GM12864 (cell line): ENCODE data around the gene MIS18BP1.

ENCODE experiments used
- DNase-seq: peaks from one replicate; pipeline ENCODE4 v3.0.0-alpha.2; 2011; ENCODE audit warnings: low read depth
- H3K4me3 ChIP-seq: 2 replicates; pipeline ENCODE4 v1.5.1; 2011; ENCODE audit warnings: mild to moderate bottlenecking, low read depth, low read length, control low read depth
- CTCF ChIP-seq: IDR thresholded peaks from 2 replicates; pipeline ENCODE4 v1.5.1; 2011; ENCODE audit warnings: low read depth, mild to moderate bottlenecking, moderate library complexity, low read length, control low read depth, inconsistent platforms; ENCODE audit errors: missing control alignments

MIS18BP1 gene

GRCh38 chr14:45194964-45195363 is 58.0 kb downstream of the MIS18BP1 start:
- no peak for DNase-seq
- no peak overlapping the region for H3K4me3 ChIP-seq
- no peak for TF ChIP-seq CTCF

- DNase-seq, result no peak
- TF ChIP-seq CTCF, result no peak
- no peak overlapping the region for H3K4me3 ChIP-seq
Measured at GRCh38 chr14:45185100-45185814, 67.7 kb downstream of the MIS18BP1 start.

- TF ChIP-seq CTCF, result no peak
- no peak overlapping the region for H3K4me3 ChIP-seq
Measured at GRCh38 chr14:45181806-45182205, 71.2 kb downstream of the MIS18BP1 start.

GRCh38 chr14:45181329-45181728 is 71.7 kb downstream of the MIS18BP1 start:
- DNase-seq, result no peak
- no peak for TF ChIP-seq CTCF
- H3K4me3 ChIP-seq, result no peak overlapping the region

More at GRCh38 chr14:45181806-45182205, 71.2 kb downstream of the MIS18BP1 start:
- no peak for DNase-seq

GRCh38 chr14:45177076-45177475 is 75.9 kb downstream of the MIS18BP1 start:
- no peak overlapping the region for H3K4me3 ChIP-seq
- no peak for DNase-seq

GRCh38 chr14:45169906-45170305 is 83.1 kb downstream of the MIS18BP1 start:
- H3K4me3 ChIP-seq, result no peak overlapping the region
- no peak for TF ChIP-seq CTCF
- no peak for DNase-seq

More at GRCh38 chr14:45177076-45177475, 75.9 kb downstream of the MIS18BP1 start:
- no peak for TF ChIP-seq CTCF

GRCh38 chr14:45156067-45156466 is 96.9 kb downstream of the MIS18BP1 start:
- no peak for TF ChIP-seq CTCF
- no peak for DNase-seq
- no peak overlapping the region for H3K4me3 ChIP-seq
